Hepatocyte (in vitro differentiated cells): Measurements from ENCODE around the gene RAB18. TPM values are rescaled to one million over a fixed set of nuclear protein-coding genes. Genes with fewer than 3 reads are reported as not detected.
"Not testable (repeated sequence)": the region's sequence is repeated elsewhere in the genome, so short reads cannot be mapped to it uniquely, and the experiment has no call there.

ENCODE experiments used
- DNase-seq: peaks from one replicate; pipeline ENCODE4 v3.0.0-alpha.2; 2016; ENCODE audit warnings: low spot score
- H2AFZ ChIP-seq: fragments of 200-600 bp; sonication (generic); 2 replicates; pipeline ENCODE4 v1.6.0; 2016; ENCODE audit warnings: antibody characterized with exemption, mild to moderate bottlenecking
- H3K27ac ChIP-seq: fragments of 200-600 bp; sonication (generic); 2 replicates; pipeline ENCODE4 v1.5.1; 2016; ENCODE audit warnings: mild to moderate bottlenecking
- H3K27me3 ChIP-seq: fragments of 200-600 bp; sonication (generic); 2 replicates; pipeline ENCODE4 v1.6.1; 2016
- H3K36me3 ChIP-seq: fragments of 200-600 bp; sonication (generic); replicated peaks from 2 replicates; pipeline ENCODE4 v1.5.1; 2016; ENCODE audit warnings: low read depth; ENCODE audit not compliant: insufficient read depth
- H3K4me1 ChIP-seq: fragments of 200-600 bp; sonication (generic); 2 replicates; pipeline ENCODE4 v1.5.1; 2016; ENCODE audit warnings: mild to moderate bottlenecking, moderate library complexity; ENCODE audit not compliant: insufficient read depth
- H3K4me2 ChIP-seq: fragments of 200-600 bp; sonication (generic); 2 replicates; pipeline ENCODE4 v1.6.0; 2016
- H3K4me3 ChIP-seq: fragments of 200-600 bp; sonication (generic); 2 replicates; pipeline ENCODE4 v1.5.1; 2016; ENCODE audit warnings: mild to moderate bottlenecking
- H3K79me2 ChIP-seq: fragments of 200-600 bp; sonication (generic); 2 replicates; pipeline ENCODE4 v1.6.0; 2017; ENCODE audit warnings: mild to moderate bottlenecking
- H3K9me2 ChIP-seq: fragments of 200-600 bp; sonication (generic); replicated peaks from 2 replicates; pipeline ENCODE4 v1.6.0; 2017; ENCODE audit warnings: mild to moderate bottlenecking; ENCODE audit not compliant: insufficient read depth
- H3K9me3 ChIP-seq: fragments of 200-600 bp; sonication (generic); 2 replicates; pipeline ENCODE4 v1.5.1; 2016; ENCODE audit warnings: low read depth, mild to moderate bottlenecking
- H4K20me1 ChIP-seq: fragments of 200-600 bp; sonication (generic); 2 replicates; pipeline ENCODE4 v1.6.0; 2016; ENCODE audit warnings: mild to moderate bottlenecking; ENCODE audit not compliant: insufficient read depth, poor library complexity, severe bottlenecking
- CTCF ChIP-seq: fragments of 200-600 bp; sonication (generic); IDR thresholded peaks from 2 replicates; pipeline ENCODE4 v1.5.1; 2016; ENCODE audit warnings: antibody characterized with exemption, mild to moderate bottlenecking; ENCODE audit not compliant: poor library complexity
- EZH2 ChIP-seq: fragments of 200-600 bp; sonication (generic); IDR thresholded peaks from 2 replicates; pipeline ENCODE4 v1.6.1; 2016; ENCODE audit warnings: antibody characterized with exemption, mild to moderate bottlenecking, borderline replicate concordance
- EZH2phosphoT487 ChIP-seq: fragments of 200-600 bp; sonication (generic); IDR thresholded peaks from one replicate; pipeline ENCODE4 v1.6.1; 2018; ENCODE audit warnings: antibody characterized with exemption, mild to moderate bottlenecking, low read depth, moderate library complexity; ENCODE audit not compliant: unreplicated experiment, severe bottlenecking
- WGBS: methylation state at CpG from one replicate; pipeline ENCODE4 v1.1.6; 2016; ENCODE audit warnings: low lambda C conversion rate; ENCODE audit errors: missing lambda C conversion rate; 5-methylcytosine and 5-hydroxymethylcytosine counted together
- polyA plus RNA-seq: library from polyadenylated mRNA; unstranded; fragments of >200 nt; fragmentation: Nextera tagmentation; extraction: Ambion mirVana; gene quantifications from 2 replicates; pipeline ENCODE4 v1.2.1, GENCODE V29; 2016
- total RNA-seq: library from RNA; depleted of rRNA; stranded (reverse); fragments of >200 nt; gene quantifications from 2 replicates; pipeline ENCODE4 v1.2.3, GENCODE V29; 2014

The RAB18 gene
- total and polyA plus RNA-seq, 2 experiments from 2014 or later = 88.5 to 132 TPM

- no peak for TF ChIP-seq EZH2
- TF ChIP-seq CTCF = no peak
- no peak for TF ChIP-seq EZH2phosphoT487
- H3K9me2 ChIP-seq = no peaks in the 10 kb centered on the region
- no peaks in the 10 kb centered on the region for H4K20me1 ChIP-seq
- no peaks in the 10 kb centered on the region for H3K9me3 ChIP-seq
- H3K4me1 ChIP-seq = no peaks in the 10 kb centered on the region
- H3K27me3 ChIP-seq = no peaks in the 10 kb centered on the region
- H3K79me2 ChIP-seq = no peaks in the 10 kb centered on the region
- H3K4me3 ChIP-seq = no peak overlapping the region
- no peak overlapping the region for H2AFZ ChIP-seq
- no peak overlapping the region for H3K27ac ChIP-seq
- no peak for DNase-seq
- 38% methylated on average over 2 of the region's 2 CpGs for WGBS
- H3K36me3 ChIP-seq = no peaks in the 10 kb centered on the region
- no peak overlapping the region for H3K4me2 ChIP-seq
These were observed 46.1 kb upstream of the RAB18 start for GRCh38 chr10:27457966-27458365.

GRCh38 chr10:27461312-27461711 is 42.8 kb upstream of the RAB18 start:
- H4K20me1 ChIP-seq = no peaks in the 10 kb centered on the region
- no peaks in the 10 kb centered on the region for H3K27me3 ChIP-seq
- no peaks in the 10 kb centered on the region for H3K9me2 ChIP-seq
- H3K4me1 ChIP-seq = no peaks in the 10 kb centered on the region
- no peak overlapping the region for H2AFZ ChIP-seq
- no peak for TF ChIP-seq EZH2
- no peak for TF ChIP-seq CTCF
- TF ChIP-seq EZH2phosphoT487 = no peak
- no peak overlapping the region for H3K4me2 ChIP-seq
- DNase-seq = no peak
- H3K36me3 ChIP-seq = no peaks in the 10 kb centered on the region
- H3K4me3 ChIP-seq = no peak overlapping the region
- 92% methylated on average over 1 of the region's 1 CpG for WGBS
- H3K9me3 ChIP-seq = no peaks in the 10 kb centered on the region
- H3K27ac ChIP-seq = no peak overlapping the region
- no peaks in the 10 kb centered on the region for H3K79me2 ChIP-seq

- Histone ChIP-seq H3K36me3 (no peaks in the 10 kb centered on the region), H3K27ac (no peak overlapping the region), H3K4me2 (no peak overlapping the region), H3K9me2 (no peaks in the 10 kb centered on the region), H3K4me1 (no peaks in the 10 kb centered on the region), H2AFZ (no peak overlapping the region), H3K79me2 (no peaks in the 10 kb centered on the region), H3K27me3 (no peaks in the 10 kb centered on the region), H4K20me1 (no peaks in the 10 kb centered on the region), H3K4me3 (no peak overlapping the region), H3K9me3 (no peaks in the 10 kb centered on the region)
- no peak for TF ChIP-seq CTCF
- TF ChIP-seq EZH2phosphoT487 = no peak
- no peak for TF ChIP-seq EZH2
- DNase-seq = no peak
- 46% methylated on average over 2 of the region's 2 CpGs for WGBS
These were observed 40.1 kb upstream of the RAB18 start for GRCh38 chr10:27463961-27464360.

- H3K27ac ChIP-seq = no peak overlapping the region
- H3K4me1 ChIP-seq = no peaks in the 10 kb centered on the region
- TF ChIP-seq EZH2phosphoT487 = no peak
- no peak for TF ChIP-seq EZH2
- TF ChIP-seq CTCF = no peak
- H4K20me1 ChIP-seq = no peaks in the 10 kb centered on the region
- DNase-seq = no peak
- H3K9me3 ChIP-seq = no peaks in the 10 kb centered on the region
- H3K4me3 ChIP-seq = no peak overlapping the region
- H2AFZ ChIP-seq = no peak overlapping the region
- no peaks in the 10 kb centered on the region for H3K27me3 ChIP-seq
- H3K4me2 ChIP-seq = no peak overlapping the region
- no peaks in the 10 kb centered on the region for H3K36me3 ChIP-seq
- no peaks in the 10 kb centered on the region for H3K9me2 ChIP-seq
- WGBS = 79% methylated on average over 3 of the region's 3 CpGs
- H3K79me2 ChIP-seq = no peaks in the 10 kb centered on the region
These were observed 39.1 kb upstream of the RAB18 start for GRCh38 chr10:27464993-27465392.

- not testable (repeated sequence) for H3K27ac ChIP-seq, H4K20me1 ChIP-seq, H3K36me3 ChIP-seq, H3K4me3 ChIP-seq, H3K27me3 ChIP-seq, H3K4me2 ChIP-seq, H3K79me2 ChIP-seq, DNase-seq, H2AFZ ChIP-seq, H3K9me3 ChIP-seq, H3K9me2 ChIP-seq, H3K4me1 ChIP-seq
- 82% methylated on average over 9 of the region's 9 CpGs for WGBS
These were observed 38.5 kb upstream of the RAB18 start for GRCh38 chr10:27465596-27465995.
